NCI-H1694 (cell line): ENCODE measurements around the gene TPI1.

Source experiments
- DNase-seq: peaks from one replicate; lab custom pipeline; 2025; lab: John Stamatoyannopoulos, UW

The TPI1 gene

GRCh38 chr12:6867413-6868210 lies at the start of gene TPI1:
TSS of gene TPI1 (plus strand) at chr12:6867531. CDS start at chr12:6867567, 36 bp downstream.
- peak; percentile 75 for DNase-seq

- DNase-seq = no peak
These were observed 49.6 kb upstream of the TPI1 start for GRCh38 chr12:6817662-6818157.

GRCh38 chr12:6818222-6818621 lies 49.1 kb upstream of the TPI1 start:
- DNase-seq = no peak

GRCh38 chr12:6818645-6819044 lies 48.7 kb upstream of the TPI1 start:
- no peak for DNase-seq

- DNase-seq = no peak
These were observed 48.0 kb upstream of the TPI1 start for GRCh38 chr12:6819106-6820030.

GRCh38 chr12:6820166-6820565 lies 47.2 kb upstream of the TPI1 start:
- no peak for DNase-seq

GRCh38 chr12:6821591-6822425 lies 45.5 kb upstream of the TPI1 start, which contains the start of gene GPR162:
TSS of gene GPR162 (plus strand) at chr12:6821821. CDS start at chr12:6823899, 2,078 bp downstream.
- peak; percentile 51 for DNase-seq

- no peak for DNase-seq
These were observed 44.8 kb upstream of the TPI1 start for GRCh38 chr12:6822426-6823135.

- no peak for DNase-seq
These were observed 43.9 kb upstream of the TPI1 start for GRCh38 chr12:6823182-6824084.

- DNase-seq = no peak
These were observed 43.1 kb upstream of the TPI1 start for GRCh38 chr12:6824085-6824775.

- no peak for DNase-seq
These were observed 42.4 kb upstream of the TPI1 start for GRCh38 chr12:6824901-6825381.

GRCh38 chr12:6825398-6826124 lies 41.8 kb upstream of the TPI1 start:
- DNase-seq = peak; percentile 90

- no peak for DNase-seq
These were observed 41.1 kb upstream of the TPI1 start for GRCh38 chr12:6826125-6826733.

GRCh38 chr12:6826734-6827436 lies 40.4 kb upstream of the TPI1 start:
- no peak for DNase-seq

GRCh38 chr12:6827437-6827911 lies 39.9 kb upstream of the TPI1 start:
- peak; percentile 96 for DNase-seq

- peak; percentile 45 for DNase-seq
These were observed 39.1 kb upstream of the TPI1 start, which contains the start of gene P3H3 for GRCh38 chr12:6827982-6828780. TSS of gene P3H3 (plus strand) at chr12:6828407. CDS start at chr12:6828441, 34 bp downstream.
